DND-41 (cell line): Measurements from ENCODE around the gene NEK8.
"Not testable (repeated sequence)": the region's sequence is repeated elsewhere in the genome, so short reads cannot be mapped to it uniquely, and the experiment has no call there.

Source experiments
- ATAC-seq: fragments of 200-7000 bp; cut with Tn5 transposase; 3 replicates; pipeline ENCODE4 v1.9.1; 2021; ENCODE audit warnings: low read depth; ENCODE audit not compliant: insufficient read depth
- DNase-seq: peaks from one replicate; pipeline ENCODE4 v3.0.0-alpha.2; 2020
- H2AFZ ChIP-seq: 2 replicates; pipeline ENCODE4 v1.6.0; 2012; ENCODE audit warnings: low read depth, low read length
- H3K27ac ChIP-seq: 2 replicates; pipeline ENCODE4 v1.5.1; 2012; ENCODE audit warnings: low read length, inconsistent platforms
- H3K27me3 ChIP-seq: fragments of 200-600 bp; sonication (generic); 2 replicates; pipeline ENCODE4 v1.6.0; 2012; ENCODE audit warnings: low read length, mild to moderate bottlenecking, inconsistent platforms; ENCODE audit not compliant: insufficient read depth, poor library complexity
- H3K36me3 ChIP-seq: 2 replicates; pipeline ENCODE4 v1.5.1; 2012; ENCODE audit warnings: low read length, inconsistent platforms; ENCODE audit not compliant: insufficient read depth
- H3K4me1 ChIP-seq: 2 replicates; pipeline ENCODE4 v1.5.1; 2012; ENCODE audit warnings: mild to moderate bottlenecking, low read length; ENCODE audit not compliant: insufficient read depth
- H3K4me2 ChIP-seq: 2 replicates; pipeline ENCODE4 v1.6.0; 2012; ENCODE audit warnings: mild to moderate bottlenecking, moderate library complexity, low read length, inconsistent platforms; ENCODE audit not compliant: insufficient read depth
- H3K4me3 ChIP-seq, 2 experiments: fragments of 200-600 bp in 1 of 2; shearing (Covaris generic) in 1 of 2; 2 replicates each; pipeline ENCODE4 v1.5.1; 2012 to 2016; ENCODE audit warnings: inconsistent platforms in 2 of 2, low read length in 2 of 2, mild to moderate bottlenecking in 2 of 2, low read depth in 1 of 2, moderate library complexity in 1 of 2
- H3K79me2 ChIP-seq: 2 replicates; pipeline ENCODE4 v1.6.0; 2012; ENCODE audit warnings: low read length, inconsistent platforms; ENCODE audit not compliant: insufficient read depth
- H3K9ac ChIP-seq: 2 replicates; pipeline ENCODE4 v1.6.0; 2012; ENCODE audit warnings: low read depth, mild to moderate bottlenecking, inconsistent platforms, low read length, moderate library complexity
- H3K9me3 ChIP-seq: 2 replicates; pipeline ENCODE4 v1.5.1; 2012; ENCODE audit warnings: low read length, moderate library complexity, mild to moderate bottlenecking, inconsistent platforms; ENCODE audit not compliant: insufficient read depth, severe bottlenecking
- H4K20me1 ChIP-seq: 2 replicates; pipeline ENCODE4 v1.6.0; 2012; ENCODE audit warnings: low read length; ENCODE audit not compliant: insufficient read depth
- EZH2 ChIP-seq: IDR thresholded peaks from 3 replicates; pipeline ENCODE4 v1.6.1; 2012; ENCODE audit warnings: borderline replicate concordance, low read depth, mild to moderate bottlenecking, moderate library complexity, low read length, inconsistent platforms; ENCODE audit not compliant: severe bottlenecking
- TF ChIP-seq, protein P1 (sequence below): IDR thresholded peaks from 2 replicates; pipeline ENCODE4 v1.5.1; 2012; ENCODE audit warnings: borderline replicate concordance, low read length, moderate library complexity, mild to moderate bottlenecking; ENCODE audit not compliant: poor library complexity, severe bottlenecking; ENCODE audit errors: extremely low read depth

Gene NEK8

DNA sequence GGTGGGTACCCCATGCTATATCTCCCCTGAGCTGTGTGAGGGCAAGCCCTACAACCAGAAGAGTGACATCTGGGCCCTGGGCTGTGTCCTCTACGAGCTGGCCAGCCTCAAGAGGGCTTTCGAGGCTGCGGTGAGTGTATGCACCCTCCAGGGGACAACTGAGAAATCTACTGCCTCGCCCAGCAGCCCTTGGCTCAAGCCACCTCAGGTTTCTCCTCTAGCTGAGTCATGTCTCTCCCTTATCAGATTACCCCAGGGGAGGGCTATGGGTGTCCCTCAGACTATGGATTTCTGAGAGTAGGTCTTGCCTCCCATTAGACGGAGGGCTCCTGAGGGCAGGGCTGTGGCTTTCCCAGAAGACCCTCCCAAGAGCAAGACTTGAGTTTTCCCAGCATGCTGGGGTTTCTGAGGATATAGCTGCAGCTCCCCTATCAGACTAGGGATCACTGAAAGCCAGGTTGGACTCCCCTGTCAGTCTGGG lies 6.7 kb downstream of the NEK8 start:
- no peak overlapping the region for H3K4me2 ChIP-seq

DNA sequence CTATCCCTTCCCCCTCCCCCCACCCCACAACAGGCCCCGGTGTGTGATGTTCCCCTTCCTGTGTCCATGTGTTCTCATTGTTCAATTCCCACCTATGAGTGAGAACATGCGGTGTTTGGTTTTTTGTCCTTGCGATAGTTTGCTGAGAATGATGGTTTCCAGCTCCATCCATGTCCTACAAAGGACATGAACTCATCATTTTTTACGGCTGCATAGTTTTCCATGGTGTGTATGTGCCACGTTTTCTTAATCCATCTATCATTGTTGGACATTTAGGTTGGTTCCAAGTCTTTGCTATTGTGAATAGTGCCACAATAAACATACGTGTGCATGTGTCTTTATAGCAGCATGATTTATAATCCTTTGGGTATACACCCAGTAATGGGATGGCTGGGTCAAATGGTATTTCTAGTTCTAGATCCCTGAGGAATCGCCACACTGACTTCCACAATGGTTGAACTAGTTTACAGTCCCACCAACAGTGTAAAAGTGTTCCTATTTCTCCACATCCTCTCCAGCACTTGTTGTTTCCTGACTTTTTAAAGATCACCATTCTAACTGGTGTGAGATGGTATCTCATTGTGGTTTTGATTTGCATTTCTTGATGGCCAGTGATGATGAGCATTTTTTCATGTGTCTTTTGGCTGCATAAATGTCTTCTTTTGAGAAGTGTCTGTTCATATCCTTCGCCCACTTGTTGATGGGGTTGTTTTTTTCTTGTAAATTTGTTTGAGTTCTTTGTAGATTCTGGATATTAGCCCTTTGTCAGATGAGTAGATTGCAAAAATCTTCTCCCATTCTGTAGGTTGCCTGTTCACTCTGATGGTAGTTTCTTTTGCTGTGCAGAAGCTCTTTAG lies 7.6 kb downstream of the NEK8 start:
- H3K4me2 ChIP-seq, H3K4me3 ChIP-seq, H3K27me3 ChIP-seq, ATAC-seq, H3K36me3 ChIP-seq, H2AFZ ChIP-seq, H3K9ac ChIP-seq, H3K79me2 ChIP-seq, H3K9me3 ChIP-seq, DNase-seq, H3K27ac ChIP-seq, H4K20me1 ChIP-seq, H3K4me1 ChIP-seq: not testable (repeated sequence)

More for the DNA sequence above, 6.7 kb downstream of the NEK8 start:
- no peaks in the 10 kb centered on the region for H4K20me1 ChIP-seq
- no peak overlapping the region for H3K27ac ChIP-seq
- H3K4me3 ChIP-seq: no peak overlapping the region
- TF ChIP-seq, protein P1, sequence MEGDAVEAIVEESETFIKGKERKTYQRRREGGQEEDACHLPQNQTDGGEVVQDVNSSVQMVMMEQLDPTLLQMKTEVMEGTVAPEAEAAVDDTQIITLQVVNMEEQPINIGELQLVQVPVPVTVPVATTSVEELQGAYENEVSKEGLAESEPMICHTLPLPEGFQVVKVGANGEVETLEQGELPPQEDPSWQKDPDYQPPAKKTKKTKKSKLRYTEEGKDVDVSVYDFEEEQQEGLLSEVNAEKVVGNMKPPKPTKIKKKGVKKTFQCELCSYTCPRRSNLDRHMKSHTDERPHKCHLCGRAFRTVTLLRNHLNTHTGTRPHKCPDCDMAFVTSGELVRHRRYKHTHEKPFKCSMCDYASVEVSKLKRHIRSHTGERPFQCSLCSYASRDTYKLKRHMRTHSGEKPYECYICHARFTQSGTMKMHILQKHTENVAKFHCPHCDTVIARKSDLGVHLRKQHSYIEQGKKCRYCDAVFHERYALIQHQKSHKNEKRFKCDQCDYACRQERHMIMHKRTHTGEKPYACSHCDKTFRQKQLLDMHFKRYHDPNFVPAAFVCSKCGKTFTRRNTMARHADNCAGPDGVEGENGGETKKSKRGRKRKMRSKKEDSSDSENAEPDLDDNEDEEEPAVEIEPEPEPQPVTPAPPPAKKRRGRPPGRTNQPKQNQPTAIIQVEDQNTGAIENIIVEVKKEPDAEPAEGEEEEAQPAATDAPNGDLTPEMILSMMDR: no peak
- no peak for TF ChIP-seq EZH2
- no peaks in the 10 kb centered on the region for H3K36me3 ChIP-seq
- H3K4me1 ChIP-seq: no peaks in the 10 kb centered on the region
- ATAC-seq: no peak
- H3K9ac ChIP-seq: no peak overlapping the region
- no peaks in the 10 kb centered on the region for H3K27me3 ChIP-seq
- no peak for DNase-seq
- H3K79me2 ChIP-seq: no peaks in the 10 kb centered on the region
- no peaks in the 10 kb centered on the region for H3K9me3 ChIP-seq
- no peak overlapping the region for H2AFZ ChIP-seq

DNA sequence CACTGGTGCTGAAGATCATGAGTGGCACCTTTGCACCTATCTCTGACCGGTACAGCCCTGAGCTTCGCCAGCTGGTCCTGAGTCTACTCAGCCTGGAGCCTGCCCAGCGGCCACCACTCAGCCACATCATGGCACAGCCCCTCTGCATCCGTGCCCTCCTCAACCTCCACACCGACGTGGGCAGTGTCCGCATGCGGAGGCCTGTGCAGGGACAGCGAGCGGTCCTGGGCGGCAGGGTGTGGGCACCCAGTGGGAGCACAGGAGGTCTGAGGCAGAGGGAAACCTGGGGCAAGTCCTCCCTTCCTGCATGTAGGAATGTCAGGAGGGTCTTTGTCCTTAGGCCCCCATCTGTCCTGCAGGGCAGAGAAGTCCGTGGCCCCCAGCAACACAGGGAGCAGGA lies 8.7 kb downstream of the NEK8 start:
- Histone ChIP-seq H3K4me1 (no peaks in the 10 kb centered on the region), H2AFZ (no peak overlapping the region), H3K9ac (no peak overlapping the region), H4K20me1 (no peaks in the 10 kb centered on the region), H3K79me2 (no peaks in the 10 kb centered on the region), H3K4me3 (no peak overlapping the region), H3K27me3 (no peaks in the 10 kb centered on the region), H3K4me2 (no peak overlapping the region), H3K27ac (no peak overlapping the region), H3K9me3 (no peaks in the 10 kb centered on the region), H3K36me3 (no peaks in the 10 kb centered on the region)
- ATAC-seq (no peak), DNase-seq (no peak)
- TF ChIP-seq, protein P1: no peak
- no peak for TF ChIP-seq EZH2

DNA sequence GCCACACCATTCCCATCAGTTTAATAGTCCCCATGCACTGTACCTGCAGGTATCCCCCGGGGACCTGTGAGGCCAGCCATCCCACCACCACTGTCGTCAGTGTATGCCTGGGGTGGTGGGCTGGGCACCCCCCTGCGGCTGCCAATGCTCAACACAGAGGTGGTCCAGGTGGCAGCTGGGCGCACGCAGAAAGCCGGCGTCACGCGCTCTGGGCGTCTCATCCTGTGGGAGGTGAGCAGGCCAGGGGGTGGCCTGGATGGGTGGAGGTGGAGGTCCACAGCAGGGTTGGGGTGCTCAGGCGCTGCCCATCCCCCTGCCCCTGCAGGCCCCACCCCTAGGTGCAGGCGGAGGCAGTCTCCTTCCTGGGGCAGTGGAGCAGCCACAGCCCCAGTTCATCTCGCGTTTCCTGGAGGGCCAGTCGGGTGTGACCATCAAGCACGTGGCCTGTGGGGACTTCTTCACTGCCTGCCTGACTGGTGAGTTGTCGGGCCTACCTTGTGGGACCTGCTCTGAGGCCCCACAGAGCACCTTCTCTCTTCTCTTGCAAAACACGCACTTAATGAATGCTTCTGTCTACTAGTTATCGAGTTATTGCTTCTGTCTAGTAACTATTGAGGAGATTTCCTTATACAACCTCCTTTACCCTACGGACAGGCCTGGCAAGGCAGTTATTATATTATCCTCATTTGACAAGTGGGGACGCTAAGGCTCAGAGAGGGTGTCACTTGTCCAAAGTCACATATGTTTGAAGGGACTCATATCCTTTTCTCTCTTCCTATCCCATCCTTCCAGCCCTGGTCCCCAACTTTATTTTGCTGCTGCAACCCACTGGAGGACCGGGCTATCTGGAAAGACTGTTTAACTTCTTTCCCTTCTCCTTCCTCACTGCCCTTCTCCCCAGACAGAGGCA lies 9.4 kb downstream of the NEK8 start:
- Histone ChIP-seq H3K27me3 (no peaks in the 10 kb centered on the region), H3K4me1 (peaks cover 2% of the 10 kb centered on the region), H3K27ac (no peak overlapping the region), H3K9me3 (no peaks in the 10 kb centered on the region), H3K36me3 (no peaks in the 10 kb centered on the region), H2AFZ (no peak overlapping the region), H3K9ac (no peak overlapping the region), H3K4me2 (no peak overlapping the region), H4K20me1 (no peaks in the 10 kb centered on the region), H3K79me2 (no peaks in the 10 kb centered on the region), H3K4me3 (no peak overlapping the region)
- no peak for DNase-seq
- no peak for ATAC-seq
- TF ChIP-seq, protein P1: no peak
- no peak for TF ChIP-seq EZH2
